Activated CD8-positive, alpha-beta memory T cell treated with anti-CD3 and anti-CD28 coated beads, Interleukin-2, amount 10 ng/mL, durations not matched to agents 7 days and 5 days (primary cell): ENCODE results near the gene LGALS14. TPM values are rescaled to one million over a fixed set of nuclear protein-coding genes. Genes with fewer than 3 reads are reported as not detected.
"Not testable (repeated sequence)": the region's sequence is repeated elsewhere in the genome, so short reads cannot be mapped to it uniquely, and the experiment has no call there.

Experiments used
- ATAC-seq: fragments of 150-1000 bp; cut with Tn5 transposase; one replicate; pipeline ENCODE4 v1.10.0; 2021; ENCODE audit warnings: moderate library complexity
- CTCF ChIA-PET: fragments of 350-600 bp; sonication (Branson Sonifier 250); formaldehyde crosslinking; loops from one replicate; lab custom pipeline; 2021; ENCODE audit warnings: antibody characterized with exemption; lab: Charles Lee
- DNase-seq: peaks from one replicate; pipeline ENCODE4 v3.0.0-alpha.2; 2020
- H3K27ac Mint-ChIP-seq: one replicate; pipeline ENCODE4 v1.8.0; 2021; ENCODE audit warnings: mild to moderate bottlenecking, mixed read lengths
- H3K27me3 Mint-ChIP-seq: one replicate; pipeline ENCODE4 v1.8.0; 2021; ENCODE audit warnings: mixed read lengths
- H3K36me3 Mint-ChIP-seq: one replicate; pipeline ENCODE4 v1.8.0; 2021; ENCODE audit warnings: mild to moderate bottlenecking, mixed read lengths
- H3K4me1 Mint-ChIP-seq: one replicate; pipeline ENCODE4 v1.8.0; 2021; ENCODE audit warnings: mixed read lengths
- H3K4me3 Mint-ChIP-seq: one replicate; pipeline ENCODE4 v1.8.0; 2021; ENCODE audit warnings: mild to moderate bottlenecking, moderate library complexity, mixed read lengths
- H3K9me3 Mint-ChIP-seq: one replicate; pipeline ENCODE4 v1.8.0; 2022; ENCODE audit warnings: low read depth, mixed read lengths
- total RNA-seq, 2 experiments: library from RNA; stranded (reverse); gene quantifications; one replicate each; pipeline ENCODE4 v1.2.3, GENCODE V29; 2021

LGALS14 gene
- total RNA-seq, 2 experiments from 2014 or later, result 0.37 TPM; not detected in 1

GRCh38 chr19:39679056-39679790, 25.1 kb upstream of the LGALS14 start:
- CTCF ChIA-PET, result interaction anchor here (0.9 to 8.9 kb wide), 4 partner anchors 128 to 177 kb away, joined by 3 to 80 read pairs (median 4); partner anchors contain the start of gene FBL
- Mint-ChIP-seq H3K27me3 (no peaks in the 10 kb centered on the region), H3K4me3 (peak overlapping the region; percentile 77), H3K9me3 (no peaks in the 10 kb centered on the region), H3K36me3 (peaks cover 3% of the 10 kb centered on the region), H3K4me1 (peaks cover 54% of the 10 kb centered on the region), H3K27ac (peak overlapping the region; percentile 92)
- peak; percentile 78 for ATAC-seq
- DNase-seq, result peak; percentile 69

DNA sequence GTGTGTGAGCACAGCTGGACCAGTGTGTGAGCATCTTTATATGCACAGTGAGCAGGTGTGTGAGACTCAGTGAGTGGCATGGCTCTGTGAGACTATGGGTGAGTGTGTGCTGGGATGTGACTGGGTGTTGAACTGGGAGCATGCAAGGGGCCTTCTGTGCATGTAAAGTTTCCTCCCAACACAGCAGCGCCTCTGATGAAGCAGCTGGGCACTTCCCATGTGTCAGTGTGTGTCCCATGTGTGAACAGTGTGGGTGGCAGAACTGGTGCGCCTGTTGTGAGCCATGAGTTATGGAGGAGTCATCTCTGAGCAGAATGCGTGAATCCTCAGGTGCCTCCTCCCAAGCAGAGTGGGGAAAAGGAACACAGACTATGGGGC, 24.5 kb upstream of the LGALS14 start:
- Mint-ChIP-seq H3K27ac (peak overlapping the region; percentile 92), H3K4me3 (peak overlapping the region; percentile 77), H3K27me3 (no peaks in the 10 kb centered on the region), H3K4me1 (peaks cover 52% of the 10 kb centered on the region), H3K9me3 (no peaks in the 10 kb centered on the region), H3K36me3 (peaks cover 3% of the 10 kb centered on the region)
- CTCF ChIA-PET, result interaction anchor here (1.4 kb wide), 1 partner anchor 128 kb away, joined by 3 read pairs; no protein-coding TSS in a partner anchor
- peak; percentile 13 for ATAC-seq
- DNase-seq, result no peak

GRCh38 chr19:39680593-39680992, 23.7 kb upstream of the LGALS14 start:
- no peak overlapping the region for H3K4me3 Mint-ChIP-seq
- peaks cover 3% of the 10 kb centered on the region for H3K36me3 Mint-ChIP-seq
- no peak overlapping the region for H3K27ac Mint-ChIP-seq
- ATAC-seq, result no peak
- H3K4me1 Mint-ChIP-seq, result peaks cover 44% of the 10 kb centered on the region
- H3K27me3 Mint-ChIP-seq, result no peaks in the 10 kb centered on the region
- CTCF ChIA-PET, result interaction anchor here (1.4 kb wide), 1 partner anchor 129 kb away, joined by 3 read pairs; no protein-coding TSS in a partner anchor
- no peaks in the 10 kb centered on the region for H3K9me3 Mint-ChIP-seq
- no peak for DNase-seq

GRCh38 chr19:39681416-39681815, 22.9 kb upstream of the LGALS14 start:
- Mint-ChIP-seq H3K36me3 (peaks cover 10% of the 10 kb centered on the region), H3K9me3 (no peaks in the 10 kb centered on the region), H3K4me1 (peaks cover 40% of the 10 kb centered on the region), H3K27ac (no peak overlapping the region), H3K27me3 (no peaks in the 10 kb centered on the region), H3K4me3 (no peak overlapping the region)
- ATAC-seq (no peak), DNase-seq (no peak)
- CTCF ChIA-PET, result no interaction called here

GRCh38 chr19:39684267-39684666, 20.0 kb upstream of the LGALS14 start:
- Mint-ChIP-seq H3K9me3 (peaks cover 2% of the 10 kb centered on the region), H3K27ac (no peak overlapping the region), H3K4me3 (no peak overlapping the region), H3K27me3 (no peaks in the 10 kb centered on the region), H3K4me1 (peaks cover 21% of the 10 kb centered on the region), H3K36me3 (peaks cover 15% of the 10 kb centered on the region)
- DNase-seq (no peak), ATAC-seq (no peak)
- CTCF ChIA-PET, result no interaction called here

DNA sequence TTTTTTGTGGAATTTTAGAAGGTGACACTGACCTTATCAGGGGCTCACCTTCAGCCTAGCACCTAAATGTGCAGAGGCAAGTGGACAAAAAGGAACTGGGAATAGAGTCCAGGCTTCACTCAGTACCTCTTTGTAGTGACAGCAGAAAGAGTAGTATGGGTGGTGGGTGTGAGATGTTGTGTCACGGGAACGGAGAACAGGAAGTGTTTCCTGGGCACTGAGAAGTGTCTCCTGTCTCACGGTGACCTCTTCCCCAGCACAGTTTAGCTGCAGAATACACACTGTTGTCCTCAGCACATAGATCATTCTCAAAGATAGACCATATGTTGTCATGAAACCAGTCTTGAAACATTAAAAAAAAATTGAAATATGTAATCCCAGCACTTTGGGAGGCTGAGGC, 17.5 kb upstream of the LGALS14 start:
- CTCF ChIA-PET, result interaction anchor here (1.0 kb wide), 1 partner anchor 12 kb away, joined by 3 read pairs; no protein-coding TSS in a partner anchor
- DNase-seq (no peak), ATAC-seq (no peak)
- Mint-ChIP-seq H3K9me3 (peaks cover 4% of the 10 kb centered on the region), H3K4me1 (peaks cover 7% of the 10 kb centered on the region), H3K27ac (no peak overlapping the region), H3K36me3 (peaks cover 17% of the 10 kb centered on the region), H3K27me3 (peaks cover 13% of the 10 kb centered on the region), H3K4me3 (no peak overlapping the region)

GRCh38 chr19:39688637-39689036, 15.6 kb upstream of the LGALS14 start:
- H3K27ac Mint-ChIP-seq, H3K4me3 Mint-ChIP-seq, DNase-seq, H3K4me1 Mint-ChIP-seq, ATAC-seq, H3K9me3 Mint-ChIP-seq, CTCF ChIA-PET: not testable (repeated sequence)
- Mint-ChIP-seq H3K36me3 (peaks cover 14% of the 10 kb centered on the region), H3K27me3 (peaks cover 13% of the 10 kb centered on the region)

- CTCF ChIA-PET, result no interaction called here
- Mint-ChIP-seq H3K4me1 (peaks cover 2% of the 10 kb centered on the region), H3K27me3 (peaks cover 32% of the 10 kb centered on the region), H3K36me3 (peaks cover 5% of the 10 kb centered on the region), H3K27ac (no peak overlapping the region), H3K4me3 (no peak overlapping the region), H3K9me3 (peaks cover 4% of the 10 kb centered on the region)
- DNase-seq (no peak), ATAC-seq (no peak)
Observed at GRCh38 chr19:39692166-39692565, 12.1 kb upstream of the LGALS14 start.

GRCh38 chr19:39692822-39693221, 11.5 kb upstream of the LGALS14 start:
- DNase-seq, result no peak
- H3K27ac Mint-ChIP-seq, result no peak overlapping the region
- CTCF ChIA-PET, result no interaction called here
- peaks cover 5% of the 10 kb centered on the region for H3K36me3 Mint-ChIP-seq
- peaks cover 39% of the 10 kb centered on the region for H3K27me3 Mint-ChIP-seq
- H3K4me3 Mint-ChIP-seq, result no peak overlapping the region
- no peak for ATAC-seq
- H3K4me1 Mint-ChIP-seq, result peaks cover 2% of the 10 kb centered on the region
- H3K9me3 Mint-ChIP-seq, result peaks cover 4% of the 10 kb centered on the region

- ATAC-seq (no peak), DNase-seq (no peak)
- Mint-ChIP-seq H3K27ac (no peak overlapping the region), H3K27me3 (peaks cover 40% of the 10 kb centered on the region), H3K9me3 (no peaks in the 10 kb centered on the region), H3K4me3 (no peak overlapping the region), H3K4me1 (peaks cover 9% of the 10 kb centered on the region), H3K36me3 (no peaks in the 10 kb centered on the region)
- CTCF ChIA-PET, result no interaction called here
Observed at GRCh38 chr19:39695759-39696158, 8.5 kb upstream of the LGALS14 start.

DNA sequence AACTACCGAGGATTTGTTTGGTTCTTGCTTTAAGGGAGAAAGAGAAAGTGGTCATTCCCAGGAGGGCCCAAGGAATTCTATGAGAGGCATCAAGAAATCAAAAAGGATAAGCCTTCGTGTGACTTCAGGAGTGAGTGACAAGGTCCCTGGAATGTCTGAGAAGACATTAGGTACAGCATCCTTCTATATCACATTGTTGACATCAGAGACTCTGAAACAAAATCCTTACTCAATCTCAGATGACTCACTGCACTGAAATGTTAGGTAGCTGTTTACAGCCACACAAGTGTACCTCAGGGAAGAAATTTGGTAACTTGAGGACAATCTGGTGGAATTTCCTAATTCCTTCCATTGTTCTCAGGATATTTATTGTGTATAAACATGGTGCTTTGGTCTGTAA, 7.9 kb upstream of the LGALS14 start:
- Mint-ChIP-seq H3K27ac (no peak overlapping the region), H3K27me3 (peaks cover 38% of the 10 kb centered on the region), H3K4me1 (peaks cover 9% of the 10 kb centered on the region), H3K9me3 (no peaks in the 10 kb centered on the region), H3K4me3 (no peak overlapping the region), H3K36me3 (no peaks in the 10 kb centered on the region)
- CTCF ChIA-PET, result no interaction called here
- ATAC-seq, result no peak
- no peak for DNase-seq

GRCh38 chr19:39698535-39698934, 5.7 kb upstream of the LGALS14 start:
- ATAC-seq, result no peak
- Mint-ChIP-seq H3K4me3 (no peak overlapping the region), H3K27ac (no peak overlapping the region), H3K4me1 (peaks cover 7% of the 10 kb centered on the region), H3K36me3 (no peaks in the 10 kb centered on the region), H3K27me3 (peaks cover 38% of the 10 kb centered on the region), H3K9me3 (no peaks in the 10 kb centered on the region)
- CTCF ChIA-PET, result no interaction called here
- no peak for DNase-seq

DNA sequence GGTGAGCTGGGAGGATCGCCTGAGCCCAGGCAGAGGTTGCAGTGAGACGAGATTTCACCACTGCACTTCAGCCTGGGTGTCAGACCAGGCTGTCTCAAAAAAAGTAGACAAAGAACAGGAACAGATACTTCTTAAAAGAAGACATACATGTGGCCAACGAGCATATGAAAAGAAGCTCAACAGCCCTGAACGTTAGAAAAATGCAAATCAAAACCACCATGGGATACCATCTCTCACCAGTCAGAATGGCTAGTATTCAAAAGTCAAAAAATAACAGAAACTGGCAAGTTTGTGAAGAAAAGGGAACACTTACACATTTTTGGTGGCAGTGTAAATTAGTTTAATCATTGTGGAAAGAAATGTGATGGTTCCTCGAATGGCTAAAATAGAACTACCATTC, 3.0 kb upstream of the LGALS14 start:
- DNase-seq, result no peak
- no peak for ATAC-seq
- no peak overlapping the region for H3K27ac Mint-ChIP-seq
- peaks cover 27% of the 10 kb centered on the region for H3K27me3 Mint-ChIP-seq
- peaks cover 4% of the 10 kb centered on the region for H3K36me3 Mint-ChIP-seq
- H3K4me1 Mint-ChIP-seq, result peaks cover 31% of the 10 kb centered on the region
- CTCF ChIA-PET, result no interaction called here
- H3K9me3 Mint-ChIP-seq, result no peaks in the 10 kb centered on the region
- no peak overlapping the region for H3K4me3 Mint-ChIP-seq

- peaks cover 6% of the 10 kb centered on the region for H3K27me3 Mint-ChIP-seq
- CTCF ChIA-PET, result no interaction called here
- peak; percentile 52 for DNase-seq
- H3K4me3 Mint-ChIP-seq, result no peak overlapping the region
- peak; percentile 53 for ATAC-seq
- peaks cover 2% of the 10 kb centered on the region for H3K9me3 Mint-ChIP-seq
- H3K36me3 Mint-ChIP-seq, result peaks cover 9% of the 10 kb centered on the region
- peak overlapping the region; percentile 79 for H3K27ac Mint-ChIP-seq
- peaks cover 31% of the 10 kb centered on the region for H3K4me1 Mint-ChIP-seq
Observed at GRCh38 chr19:39705578-39706188, 1.4 kb downstream of the LGALS14 start.
